ENCODE data around the gene PABPN1L.

DNA sequence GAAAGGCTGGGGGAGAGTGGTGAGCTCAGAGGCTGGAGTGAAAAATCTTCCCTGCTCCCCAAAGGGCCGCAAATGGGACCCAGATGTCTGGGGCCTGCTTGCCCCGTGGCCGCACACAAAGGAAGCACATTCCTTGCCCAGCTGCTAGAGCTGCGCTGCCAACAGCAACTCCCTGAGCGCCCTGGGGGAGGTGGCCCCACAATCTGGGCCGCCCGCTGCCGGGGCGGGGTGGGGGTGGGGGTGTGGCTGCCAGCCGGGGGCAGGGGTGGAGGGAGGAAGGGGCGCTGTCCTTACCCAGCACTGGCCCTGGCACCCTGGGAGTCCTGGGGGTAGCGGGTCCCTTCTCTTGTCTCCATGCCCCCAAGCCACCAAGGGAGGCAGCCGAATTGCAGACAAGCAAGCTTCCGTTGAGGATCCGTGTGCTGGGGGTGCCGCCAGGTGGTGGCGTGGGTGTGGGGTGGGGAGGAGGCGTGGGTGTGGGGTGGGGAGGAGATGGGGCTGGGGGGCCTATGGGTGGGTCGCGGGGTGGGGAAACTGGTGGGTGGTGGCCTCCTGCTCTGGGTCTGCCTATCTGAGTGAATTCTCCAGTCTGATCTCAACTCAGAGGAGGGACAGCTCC is 48.4 kb upstream of the PABPN1L start:
- TF ChIP-seq, protein P1, sequence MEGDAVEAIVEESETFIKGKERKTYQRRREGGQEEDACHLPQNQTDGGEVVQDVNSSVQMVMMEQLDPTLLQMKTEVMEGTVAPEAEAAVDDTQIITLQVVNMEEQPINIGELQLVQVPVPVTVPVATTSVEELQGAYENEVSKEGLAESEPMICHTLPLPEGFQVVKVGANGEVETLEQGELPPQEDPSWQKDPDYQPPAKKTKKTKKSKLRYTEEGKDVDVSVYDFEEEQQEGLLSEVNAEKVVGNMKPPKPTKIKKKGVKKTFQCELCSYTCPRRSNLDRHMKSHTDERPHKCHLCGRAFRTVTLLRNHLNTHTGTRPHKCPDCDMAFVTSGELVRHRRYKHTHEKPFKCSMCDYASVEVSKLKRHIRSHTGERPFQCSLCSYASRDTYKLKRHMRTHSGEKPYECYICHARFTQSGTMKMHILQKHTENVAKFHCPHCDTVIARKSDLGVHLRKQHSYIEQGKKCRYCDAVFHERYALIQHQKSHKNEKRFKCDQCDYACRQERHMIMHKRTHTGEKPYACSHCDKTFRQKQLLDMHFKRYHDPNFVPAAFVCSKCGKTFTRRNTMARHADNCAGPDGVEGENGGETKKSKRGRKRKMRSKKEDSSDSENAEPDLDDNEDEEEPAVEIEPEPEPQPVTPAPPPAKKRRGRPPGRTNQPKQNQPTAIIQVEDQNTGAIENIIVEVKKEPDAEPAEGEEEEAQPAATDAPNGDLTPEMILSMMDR (IDR thresholded peaks at IDR 0.05): no peak
- TF ChIP-seq POLR2A (IDR thresholded peaks at IDR 0.05): no peak
- TF ChIP-seq POLR2AphosphoS5 (IDR thresholded peaks at IDR 0.05): no peak
